PC-3 (cell line): Measurements from ENCODE around the gene CDHR5. TPM values are rescaled to one million over a fixed set of nuclear protein-coding genes. Genes with fewer than 3 reads are reported as not detected.

Experiments used
- ATAC-seq: fragments of 200-7000 bp; cut with Tn5 transposase; 2 replicates; pipeline ENCODE4 v1.9.1; 2020; ENCODE audit warnings: mild to moderate bottlenecking, moderate library complexity
- BruUV-seq: library from RNA; stranded (reverse); fragments of 400-500 nt; replicated peaks from 2 replicates; lab custom pipeline; 2021; lab: Mats Ljungman, UMichigan
- CTCF ChIA-PET: fragments of 300-600 bp; sonication (Branson Sonifier 250); formaldehyde crosslinking; loops from one replicate; lab custom pipeline; 2022; ENCODE audit warnings: antibody characterized with exemption; lab: Charles Lee
- POLR2A ChIA-PET: fragments of 300-600 bp; sonication (Branson Sonifier 250); formaldehyde crosslinking; loops from one replicate; lab custom pipeline; 2022; ENCODE audit warnings: antibody characterized with exemption; ENCODE audit not compliant: unreplicated experiment; lab: Charles Lee
- DNase-seq: peaks from one replicate; pipeline ENCODE4 v3.0.0-alpha.2; 2015
- H2AFZ ChIP-seq: fragments of 300-600 bp; sonication (generic); 2 replicates; pipeline ENCODE4 v1.6.0; 2016; ENCODE audit warnings: antibody characterized with exemption, low read length
- H3F3A ChIP-seq: fragments of 300-600 bp; sonication (generic); one replicate; pipeline ENCODE4 v1.6.0; 2017; ENCODE audit warnings: antibody characterized with exemption, low read length, control low read depth, mild to moderate bottlenecking; ENCODE audit not compliant: unreplicated experiment
- H3K27ac ChIP-seq: fragments of 300-600 bp; sonication (generic); 2 replicates; pipeline ENCODE4 v1.5.1; 2016; ENCODE audit warnings: mild to moderate bottlenecking, low read length
- H3K27me3 ChIP-seq: fragments of 300-600 bp; sonication (generic); 2 replicates; pipeline ENCODE4 v1.6.1; 2016; ENCODE audit warnings: low read length, mixed read lengths
- H3K36me3 ChIP-seq: fragments of 300-600 bp; sonication (generic); 2 replicates; pipeline ENCODE4 v1.6.1; 2016; ENCODE audit warnings: low read depth, mixed run types, low read length, mixed read lengths
- H3K4me1 ChIP-seq: fragments of 300-600 bp; sonication (generic); 2 replicates; pipeline ENCODE4 v1.5.1; 2016; ENCODE audit warnings: low read length; ENCODE audit not compliant: insufficient read depth
- H3K4me2 ChIP-seq: fragments of 300-600 bp; sonication (generic); 2 replicates; pipeline ENCODE4 v1.6.0; 2016; ENCODE audit warnings: low read length
- H3K4me3 ChIP-seq: fragments of 300-600 bp; sonication (generic); 2 replicates; pipeline ENCODE4 v1.5.1; 2016; ENCODE audit warnings: mild to moderate bottlenecking, low read length, mixed read lengths
- H3K79me2 ChIP-seq: fragments of 300-600 bp; sonication (generic); 2 replicates; pipeline ENCODE4 v1.6.1; 2017; ENCODE audit warnings: low read length, mixed read lengths
- H3K9ac ChIP-seq: fragments of 300-600 bp; sonication (generic); 2 replicates; pipeline ENCODE4 v1.6.0; 2016; ENCODE audit warnings: mild to moderate bottlenecking, low read length
- H3K9me2 ChIP-seq: fragments of 300-600 bp; sonication (generic); replicated peaks from 2 replicates; pipeline ENCODE4 v1.6.1; 2016; ENCODE audit warnings: mixed run types, low read length, mixed read lengths
- H3K9me3 ChIP-seq: fragments of 300-600 bp; sonication (generic); 2 replicates; pipeline ENCODE4 v1.6.1; 2016; ENCODE audit warnings: low read length, mixed read lengths
- H4K20me1 ChIP-seq: fragments of 300-600 bp; sonication (generic); 2 replicates; pipeline ENCODE4 v1.6.1; 2016; ENCODE audit warnings: low read length, mixed read lengths
- EZH2 ChIP-seq: fragments of 300-600 bp; sonication (generic); IDR thresholded peaks from one replicate; pipeline ENCODE4 v1.6.1; 2017; ENCODE audit warnings: antibody characterized with exemption, mild to moderate bottlenecking, low read length; ENCODE audit not compliant: unreplicated experiment
- EZH2phosphoT487 ChIP-seq: fragments of 300-600 bp; sonication (generic); IDR thresholded peaks from 2 replicates; pipeline ENCODE4 v1.6.1; 2018; ENCODE audit warnings: mild to moderate bottlenecking, antibody characterized with exemption, low read length, borderline replicate concordance
- intact Hi-C: fragments of 100-400 bp; cut with micrococcal nuclease; formaldehyde crosslinking; loops from 2 replicates; pipeline ENCODE4 v1.9.0; 2023
- total RNA-seq: library from RNA; depleted of rRNA; stranded (reverse); fragments of >200 nt; gene quantifications from 2 replicates; pipeline ENCODE4 v1.2.3, GENCODE V29; 2014
- TF ChIP-seq, protein P1 (sequence below): fragments of 300-600 bp; sonication (generic); conservative IDR thresholded peaks from 2 replicates; pipeline ENCODE4 v1.5.1; 2017; ENCODE audit warnings: antibody characterized with exemption, low read depth, mild to moderate bottlenecking, low read length

CDHR5 gene
- total RNA-seq, 1 experiment from 2014 or later = not detected

DNA sequence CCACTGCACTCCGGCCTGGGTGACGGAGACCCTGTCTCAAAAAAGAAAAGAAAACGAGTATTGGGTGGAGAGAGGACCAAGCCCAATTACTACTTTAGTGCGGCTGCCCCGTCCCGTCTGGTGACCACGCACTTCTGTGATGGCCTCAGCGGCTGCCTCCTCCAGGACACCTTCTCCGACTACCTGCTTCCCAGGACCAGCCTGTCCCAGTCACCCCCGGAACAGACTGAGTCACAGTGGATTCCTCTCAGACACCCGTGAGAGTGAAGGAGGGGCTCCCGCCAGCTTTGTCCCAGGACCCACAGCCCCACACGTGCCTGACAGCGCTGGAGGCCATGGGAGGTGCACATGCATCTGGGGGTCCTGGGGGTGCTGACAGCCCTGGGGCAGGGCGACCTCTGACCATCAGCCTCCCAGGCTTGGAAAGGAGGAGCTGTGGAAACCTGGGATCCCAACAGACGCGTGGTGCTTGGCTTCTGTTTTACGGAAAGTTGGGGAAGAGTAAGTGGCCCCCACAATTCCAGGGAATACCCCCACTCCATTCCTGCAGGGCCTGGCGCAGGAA is 17.1 kb upstream of the CDHR5 start:
- TF ChIP-seq, protein P1, sequence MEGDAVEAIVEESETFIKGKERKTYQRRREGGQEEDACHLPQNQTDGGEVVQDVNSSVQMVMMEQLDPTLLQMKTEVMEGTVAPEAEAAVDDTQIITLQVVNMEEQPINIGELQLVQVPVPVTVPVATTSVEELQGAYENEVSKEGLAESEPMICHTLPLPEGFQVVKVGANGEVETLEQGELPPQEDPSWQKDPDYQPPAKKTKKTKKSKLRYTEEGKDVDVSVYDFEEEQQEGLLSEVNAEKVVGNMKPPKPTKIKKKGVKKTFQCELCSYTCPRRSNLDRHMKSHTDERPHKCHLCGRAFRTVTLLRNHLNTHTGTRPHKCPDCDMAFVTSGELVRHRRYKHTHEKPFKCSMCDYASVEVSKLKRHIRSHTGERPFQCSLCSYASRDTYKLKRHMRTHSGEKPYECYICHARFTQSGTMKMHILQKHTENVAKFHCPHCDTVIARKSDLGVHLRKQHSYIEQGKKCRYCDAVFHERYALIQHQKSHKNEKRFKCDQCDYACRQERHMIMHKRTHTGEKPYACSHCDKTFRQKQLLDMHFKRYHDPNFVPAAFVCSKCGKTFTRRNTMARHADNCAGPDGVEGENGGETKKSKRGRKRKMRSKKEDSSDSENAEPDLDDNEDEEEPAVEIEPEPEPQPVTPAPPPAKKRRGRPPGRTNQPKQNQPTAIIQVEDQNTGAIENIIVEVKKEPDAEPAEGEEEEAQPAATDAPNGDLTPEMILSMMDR = no peak
- TF ChIP-seq EZH2 (no peak), EZH2phosphoT487 (no peak)
- H4K20me1 ChIP-seq = no peaks in the 10 kb centered on the region
- no peaks in the 10 kb centered on the region for H3K36me3 ChIP-seq
- no peaks in the 10 kb centered on the region for H3F3A ChIP-seq
- H3K9ac ChIP-seq = no peak overlapping the region
- intact Hi-C loops = no loop called here
- CTCF ChIA-PET = no interaction called here
- no peaks in the 10 kb centered on the region for H3K79me2 ChIP-seq
- DNase-seq (no peak), ATAC-seq (no peak)
- H3K27ac ChIP-seq = no peak overlapping the region
- no peak overlapping the region for H3K4me3 ChIP-seq
- H3K4me2 ChIP-seq = no peak overlapping the region
- no peaks in the 10 kb centered on the region for H3K4me1 ChIP-seq
- H3K9me2 ChIP-seq = no peaks in the 10 kb centered on the region
- BruUV-seq = no TSS peak
- no peaks in the 10 kb centered on the region for H3K27me3 ChIP-seq
- H3K9me3 ChIP-seq = no peaks in the 10 kb centered on the region
- H2AFZ ChIP-seq = no peak overlapping the region
- POLR2A ChIA-PET = no interaction called here

GRCh38 chr11:640021-640706 is 15.4 kb upstream of the CDHR5 start:
- H3K36me3 ChIP-seq = no peaks in the 10 kb centered on the region
- H3K27ac ChIP-seq = no peak overlapping the region
- H3K27me3 ChIP-seq = no peaks in the 10 kb centered on the region
- POLR2A ChIA-PET = no interaction called here
- DNase-seq (no peak), ATAC-seq (no peak)
- H3F3A ChIP-seq = no peaks in the 10 kb centered on the region
- intact Hi-C loops = no loop called here
- TF ChIP-seq, protein P1 = no peak
- TF ChIP-seq EZH2 = no peak
- TF ChIP-seq EZH2phosphoT487 = no peak
- no peak overlapping the region for H2AFZ ChIP-seq
- no peaks in the 10 kb centered on the region for H4K20me1 ChIP-seq
- no peaks in the 10 kb centered on the region for H3K9me3 ChIP-seq
- CTCF ChIA-PET = no interaction called here
- H3K4me3 ChIP-seq = no peak overlapping the region
- H3K9me2 ChIP-seq = no peaks in the 10 kb centered on the region
- H3K4me1 ChIP-seq = no peaks in the 10 kb centered on the region
- no peaks in the 10 kb centered on the region for H3K79me2 ChIP-seq
- no TSS peak for BruUV-seq
- H3K4me2 ChIP-seq = no peak overlapping the region
- no peak overlapping the region for H3K9ac ChIP-seq

DNA sequence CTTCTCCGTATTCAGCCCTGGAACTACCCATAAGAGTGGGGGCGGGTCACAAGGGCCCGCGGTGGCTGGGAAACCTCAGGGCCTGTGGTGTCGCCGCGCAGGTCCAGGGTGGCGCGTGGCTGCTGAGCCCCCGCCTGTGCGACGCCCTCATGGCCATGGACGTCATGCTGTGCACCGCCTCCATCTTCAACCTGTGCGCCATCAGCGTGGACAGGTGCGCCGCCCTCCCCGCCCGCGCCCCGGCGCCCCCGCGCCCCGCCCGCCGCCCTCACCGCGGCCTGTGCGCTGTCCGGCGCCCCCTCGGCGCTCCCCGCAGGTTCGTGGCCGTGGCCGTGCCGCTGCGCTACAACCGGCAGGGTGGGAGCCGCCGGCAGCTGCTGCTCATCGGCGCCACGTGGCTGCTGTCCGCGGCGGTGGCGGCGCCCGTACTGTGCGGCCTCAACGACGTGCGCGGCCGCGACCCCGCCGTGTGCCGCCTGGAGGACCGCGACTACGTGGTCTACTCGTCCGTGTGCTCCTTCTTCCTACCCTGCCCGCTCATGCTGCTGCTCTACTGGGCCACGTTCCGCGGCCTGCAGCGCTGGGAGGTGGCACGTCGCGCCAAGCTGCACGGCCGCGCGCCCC is 14.7 kb upstream of the CDHR5 start:
- ChIA-PET POLR2A (no interaction called here), CTCF (no interaction called here)
- no peak for TF ChIP-seq EZH2
- no peak for TF ChIP-seq EZH2phosphoT487
- TF ChIP-seq, protein P1 = no peak
- H3K4me2 ChIP-seq = no peak overlapping the region
- H3K79me2 ChIP-seq = no peaks in the 10 kb centered on the region
- H3K4me3 ChIP-seq = no peak overlapping the region
- no peaks in the 10 kb centered on the region for H3K27me3 ChIP-seq
- BruUV-seq = no TSS peak
- no peak for ATAC-seq
- no peak overlapping the region for H3K27ac ChIP-seq
- no peaks in the 10 kb centered on the region for H3F3A ChIP-seq
- intact Hi-C loops = no loop called here
- DNase-seq = no peak
- no peaks in the 10 kb centered on the region for H3K9me2 ChIP-seq
- no peaks in the 10 kb centered on the region for H3K36me3 ChIP-seq
- no peak overlapping the region for H3K9ac ChIP-seq
- no peaks in the 10 kb centered on the region for H3K9me3 ChIP-seq
- H2AFZ ChIP-seq = no peak overlapping the region
- no peaks in the 10 kb centered on the region for H4K20me1 ChIP-seq
- H3K4me1 ChIP-seq = no peaks in the 10 kb centered on the region
